Adrenal gland (tissue), 12 donors: ENCODE results near the gene RSPO4. TPM values are rescaled to one million over a fixed set of nuclear protein-coding genes. Genes with fewer than 3 reads are reported as not detected.
"Not testable (repeated sequence)": the region's sequence is repeated elsewhere in the genome, so short reads cannot be mapped to it uniquely, and the experiment has no call there.

Source experiments
- DNase-seq, 7 donors: peaks; one replicate each; pipeline ENCODE4 v3.0.0-alpha.2; 2019 to 2020
- H3K27ac ChIP-seq, 5 donors: fragments of 200-600 bp; sonication (generic) in 4 of 5; 1 replicate in 3 of 5; 2 replicates in 2 of 5; pipeline versions ENCODE4 v1.5.1 to v1.8.0; 2016 to 2020; ENCODE audit warnings: mild to moderate bottlenecking in 1 of 5
- H3K27me3 ChIP-seq: fragments of 200-600 bp; 2 replicates; pipeline ENCODE4 v1.8.0; 2021
- H3K36me3 ChIP-seq, 2 donors: fragments of 200-600 bp; replicated peaks in 1 of 2; 1 replicate in 1 of 2; 2 replicates in 1 of 2; pipeline versions ENCODE4 v1.5.1 to v1.8.0; 2018 to 2022
- H3K4me1 ChIP-seq, 2 donors: fragments of 200-600 bp; replicated peaks in 1 of 2; 1 replicate in 1 of 2; 2 replicates in 1 of 2; pipeline versions ENCODE4 v1.5.1 to v1.8.0; 2018 to 2021
- H3K4me3 ChIP-seq, 4 donors: fragments of 200-600 bp; sonication (generic) in 3 of 4; one replicate each; pipeline ENCODE4 v1.5.1; 2016 to 2018
- H3K9me3 ChIP-seq, 3 donors: fragments of 200-600 bp; sonication (generic) in 1 of 3; replicated peaks in 1 of 3; 1 replicate in 2 of 3; 2 replicates in 1 of 3; pipeline versions ENCODE4 v1.5.1 to v1.8.0; 2016 to 2021
- CTCF ChIP-seq, 6 experiments: fragments of 450-650 bp in 4 of 6; fragments of 200-600 bp in 2 of 6; sonication (generic) in 1 of 6; IDR thresholded peaks; 1 replicate in 5 of 6; 2 replicates in 1 of 6; pipeline versions ENCODE4 v1.5.1 to v1.8.0; 2016 to 2021; ENCODE audit warnings: antibody characterized with exemption in 6 of 6, mild to moderate bottlenecking in 2 of 6, moderate library complexity in 1 of 6
- POLR2A ChIP-seq, 2 donors: fragments of 450-650 bp; IDR thresholded peaks; one replicate each; pipeline ENCODE4 v1.6.1; 2017; ENCODE audit warnings: antibody characterized with exemption in 2 of 2, mild to moderate bottlenecking in 2 of 2, moderate library complexity in 1 of 2
- WGBS, 4 donors: extraction: QIAGEN DNeasy Blood & Tissue Kit in 2 of 4; methylation state at CpG; one replicate each; pipeline versions ENCODE4 v1.1.5 to v1.1.7; 2013 to 2017; 5-methylcytosine and 5-hydroxymethylcytosine counted together
- intact Hi-C, 2 donors: fragments of 100-400 bp; cut with DNase I; formaldehyde crosslinking; loops; one replicate each; pipeline versions ENCODE4 v1.14.1 to v1.15.0; 2022 to 2023
- polyA plus RNA-seq, 3 donors: library from polyadenylated mRNA; stranded (reverse); fragments of 200-250 nt in 2 of 3; fragments of 350-450 nt in 1 of 3; fragmentation: Illumina TruSeq in 1 of 3; extraction: RNeasy Lipid Tissue Mini Kit (QIAGEN cat#74804) in 1 of 3; gene quantifications; one replicate each; pipeline ENCODE4 v1.2.3, GENCODE V29; 2013 to 2014
- total RNA-seq, 9 donors: library from RNA; depleted of rRNA in 4 of 9; stranded (reverse); fragments of >200 nt in 4 of 9; fragments of 120-200 nt in 1 of 9; fragmentation: NEBNext Ultra II Directional in 1 of 9; extraction: Animal tissue kit (Norgen Biotek cat#: 25700) in 1 of 9; gene quantifications; one replicate each; pipeline versions ENCODE4 v1.1.0 to v1.2.4, GENCODE V29; 2013 to 2023
- donor health status: healthy with polysubstance abuse.
- donor health status: Bipolar disorder and iron deficiency.
- donor health status: DM: yes; HTN: yes; CAD: no.
- donor health status: DM: no; HTN: no; CAD: no.
- donor health status: DM: no; HTN: no; CAD: no.
- donor health status: DM: yes; HTN: yes; CAD: no.

The RSPO4 gene
- total and polyA plus RNA-seq, 12 donors = 0.06 to 0.64 (median 0.20) TPM; not detected in 5

GRCh38 chr20:1034415-1034789 is 32.3 kb upstream of the RSPO4 start:
- no peak overlapping the region for H3K27ac ChIP-seq
- intact Hi-C loops = no loop called here
- no peak overlapping the region for H3K4me3 ChIP-seq
- H3K27me3 ChIP-seq = no peaks in the 10 kb centered on the region
- TF ChIP-seq POLR2A (IDR thresholded peaks at IDR 0.05) (no peak), CTCF (IDR thresholded peaks at IDR 0.05) (no peak)
- no peak for DNase-seq
- WGBS, 4 donors = 71 to 78% (median 73%) methylated on average over 3 to 4 of the region's 4 CpGs
- H3K36me3 ChIP-seq = no peaks in the 10 kb centered on the region
- no peaks in the 10 kb centered on the region for H3K4me1 ChIP-seq
- no peaks in the 10 kb centered on the region for H3K9me3 ChIP-seq

- no peaks in the 10 kb centered on the region for H3K9me3 ChIP-seq
- no peak overlapping the region for H3K4me3 ChIP-seq
- intact Hi-C loops = no loop called here
- H3K4me1 ChIP-seq = no peaks in the 10 kb centered on the region
- peak in 2 of 7 donors; percentile 5 to 18 for DNase-seq
- TF ChIP-seq POLR2A (IDR thresholded peaks at IDR 0.05) (no peak), CTCF (IDR thresholded peaks at IDR 0.05) (no peak)
- no peaks in the 10 kb centered on the region for H3K36me3 ChIP-seq
- no peak overlapping the region for H3K27ac ChIP-seq
- H3K27me3 ChIP-seq = no peaks in the 10 kb centered on the region
- WGBS, 4 donors = 50 to 69% (median 61%) methylated on average over 4 to 6 of the region's 6 CpGs
Measured at GRCh38 chr20:1033751-1034414, 31.8 kb upstream of the RSPO4 start.

- intact Hi-C loops = no loop called here
- no peak for TF ChIP-seq CTCF (IDR thresholded peaks at IDR 0.05)
- TF ChIP-seq POLR2A (IDR thresholded peaks at IDR 0.05) = no peak
- no peaks in the 10 kb centered on the region for H3K27me3 ChIP-seq
- H3K27ac ChIP-seq = no peak overlapping the region
- DNase-seq = no peak
- H3K4me3 ChIP-seq = no peak overlapping the region
- no peaks in the 10 kb centered on the region for H3K36me3 ChIP-seq
- H3K4me1 ChIP-seq = no peaks in the 10 kb centered on the region
- 74 to 84% (median 79%) methylated on average over 7 of the region's 7 CpGs for WGBS, 4 donors
- H3K9me3 ChIP-seq = no peaks in the 10 kb centered on the region
Measured at GRCh38 chr20:1029980-1030379, 27.9 kb upstream of the RSPO4 start.

GRCh38 chr20:1026214-1026613 is 24.1 kb upstream of the RSPO4 start:
- intact Hi-C loops, DNase-seq, H3K36me3 ChIP-seq, H3K4me3 ChIP-seq, H3K9me3 ChIP-seq, H3K27ac ChIP-seq, H3K4me1 ChIP-seq, H3K27me3 ChIP-seq: not testable (repeated sequence)
- WGBS, 4 donors = 56 to 86% (median 70%) methylated on average over 2 of the region's 2 CpGs

- intact Hi-C loops = no loop called here
- no peak overlapping the region for H3K4me3 ChIP-seq
- TF ChIP-seq CTCF (IDR thresholded peaks at IDR 0.05) (no peak), POLR2A (IDR thresholded peaks at IDR 0.05) (no peak)
- no peaks in the 10 kb centered on the region for H3K4me1 ChIP-seq
- DNase-seq = no peak
- no peaks in the 10 kb centered on the region for H3K27me3 ChIP-seq
- no peak overlapping the region for H3K27ac ChIP-seq
- no peaks in the 10 kb centered on the region for H3K36me3 ChIP-seq
- H3K9me3 ChIP-seq = no peaks in the 10 kb centered on the region
Measured at GRCh38 chr20:1022871-1023270, 20.8 kb upstream of the RSPO4 start.
